Right atrium auricular region (tissue), 2 donors: ENCODE data around the gene SLC8A3. TPM values are rescaled to one million over a fixed set of nuclear protein-coding genes. Genes with fewer than 3 reads are reported as not detected.

ENCODE experiments used
- DNase-seq: peaks from one replicate; pipeline ENCODE4 v3.0.0-alpha.2; 2019; ENCODE audit warnings: low spot score
- H3K27ac ChIP-seq, 2 donors: fragments of 200-600 bp; sonication (generic); 1 replicate in 1 of 2; 2 replicates in 1 of 2; pipeline ENCODE4 v1.5.1; 2016 to 2019
- H3K27me3 ChIP-seq, 2 donors: fragments of 200-600 bp; sonication (generic); one replicate each; pipeline versions ENCODE4 v1.5.1 to v1.6.0; 2017 to 2019
- H3K36me3 ChIP-seq: fragments of 200-600 bp; sonication (generic); one replicate; pipeline ENCODE4 v1.5.1; 2016
- H3K4me1 ChIP-seq, 2 donors: fragments of 200-600 bp; sonication (generic); one replicate each; pipeline versions ENCODE4 v1.5.1 to v1.6.0; 2017 to 2019
- H3K4me3 ChIP-seq, 2 donors: fragments of 200-600 bp; sonication (generic); 1 replicate in 1 of 2; 2 replicates in 1 of 2; pipeline ENCODE4 v1.5.1; 2017 to 2019; ENCODE audit warnings: mild to moderate bottlenecking in 1 of 2, moderate library complexity in 1 of 2
- H3K9me3 ChIP-seq, 2 donors: fragments of 200-600 bp; sonication (generic); one replicate each; pipeline ENCODE4 v1.5.1; 2019
- total RNA-seq, 2 donors: library from RNA; depleted of rRNA; stranded (reverse); fragments of >200 nt; gene quantifications; one replicate each; pipeline ENCODE4 v1.1.0, GENCODE V29; 2016
- TF ChIP-seq, protein P1 (sequence below), 2 donors: fragments of 200-600 bp; sonication (generic); IDR thresholded peaks; one replicate each; pipeline ENCODE4 v1.5.1; 2019; ENCODE audit warnings: antibody characterized with exemption in 2 of 2

Gene SLC8A3
- total RNA-seq, 2 donors from 2014 or later: 1.3 to 1.4 TPM

DNA sequence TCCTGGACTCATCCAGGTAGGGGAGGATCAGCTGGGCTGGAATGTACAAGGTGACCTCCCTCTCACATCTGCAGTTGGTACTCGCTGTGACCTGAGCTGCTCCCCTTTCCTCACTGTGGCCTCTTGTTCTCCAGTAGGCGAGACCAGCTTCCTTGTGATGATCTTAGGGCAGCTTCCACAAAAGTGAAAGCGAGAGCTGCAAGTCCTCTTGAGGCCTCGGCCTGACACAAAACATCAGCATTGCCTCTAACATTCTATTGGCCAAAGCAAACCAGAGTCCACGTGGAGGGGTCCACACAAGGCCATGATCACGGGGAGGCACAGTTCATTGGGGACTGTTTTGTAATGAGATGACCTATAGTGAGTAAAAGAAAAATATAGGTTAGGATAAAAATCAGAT is 182.1 kb downstream of the SLC8A3 start:
- no peak for DNase-seq
- no peaks in the 10 kb centered on the region for H3K27me3 ChIP-seq
- no peaks in the 10 kb centered on the region for H3K9me3 ChIP-seq
- no peak overlapping the region for H3K4me3 ChIP-seq
- no peaks in the 10 kb centered on the region for H3K4me1 ChIP-seq
- H3K27ac ChIP-seq: no peak overlapping the region
- no peaks in the 10 kb centered on the region for H3K36me3 ChIP-seq
- TF ChIP-seq, protein P1, sequence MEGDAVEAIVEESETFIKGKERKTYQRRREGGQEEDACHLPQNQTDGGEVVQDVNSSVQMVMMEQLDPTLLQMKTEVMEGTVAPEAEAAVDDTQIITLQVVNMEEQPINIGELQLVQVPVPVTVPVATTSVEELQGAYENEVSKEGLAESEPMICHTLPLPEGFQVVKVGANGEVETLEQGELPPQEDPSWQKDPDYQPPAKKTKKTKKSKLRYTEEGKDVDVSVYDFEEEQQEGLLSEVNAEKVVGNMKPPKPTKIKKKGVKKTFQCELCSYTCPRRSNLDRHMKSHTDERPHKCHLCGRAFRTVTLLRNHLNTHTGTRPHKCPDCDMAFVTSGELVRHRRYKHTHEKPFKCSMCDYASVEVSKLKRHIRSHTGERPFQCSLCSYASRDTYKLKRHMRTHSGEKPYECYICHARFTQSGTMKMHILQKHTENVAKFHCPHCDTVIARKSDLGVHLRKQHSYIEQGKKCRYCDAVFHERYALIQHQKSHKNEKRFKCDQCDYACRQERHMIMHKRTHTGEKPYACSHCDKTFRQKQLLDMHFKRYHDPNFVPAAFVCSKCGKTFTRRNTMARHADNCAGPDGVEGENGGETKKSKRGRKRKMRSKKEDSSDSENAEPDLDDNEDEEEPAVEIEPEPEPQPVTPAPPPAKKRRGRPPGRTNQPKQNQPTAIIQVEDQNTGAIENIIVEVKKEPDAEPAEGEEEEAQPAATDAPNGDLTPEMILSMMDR (IDR thresholded peaks at IDR 0.05): no peak

DNA sequence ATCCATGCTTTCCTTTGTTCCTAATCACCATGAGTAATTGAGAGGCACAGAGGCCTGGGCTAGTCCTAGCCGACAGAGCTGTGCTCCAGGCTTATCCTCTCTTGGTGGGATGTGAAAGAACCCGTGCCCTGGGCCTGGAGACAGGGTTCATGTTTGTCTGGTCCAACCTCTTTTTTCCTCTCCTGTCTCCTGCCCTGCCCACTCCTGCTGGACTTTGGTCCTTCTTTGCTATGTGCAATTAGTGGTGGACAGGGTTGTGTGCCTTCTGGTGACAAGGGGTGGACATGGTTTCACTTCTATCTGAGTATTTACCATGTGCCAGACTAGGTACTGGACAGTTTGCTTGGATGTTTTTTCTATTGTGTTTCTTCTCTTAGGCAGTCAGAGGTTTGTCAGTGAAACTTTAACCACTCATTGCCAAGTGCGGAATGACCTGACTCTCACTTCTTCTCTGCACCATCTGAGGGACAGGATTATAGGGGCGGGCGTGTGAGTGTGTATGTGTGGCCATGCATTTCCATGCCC is 183.4 kb downstream of the SLC8A3 start:
- Histone ChIP-seq H3K9me3 (no peaks in the 10 kb centered on the region), H3K27me3 (no peaks in the 10 kb centered on the region)
- no peak for DNase-seq

DNA sequence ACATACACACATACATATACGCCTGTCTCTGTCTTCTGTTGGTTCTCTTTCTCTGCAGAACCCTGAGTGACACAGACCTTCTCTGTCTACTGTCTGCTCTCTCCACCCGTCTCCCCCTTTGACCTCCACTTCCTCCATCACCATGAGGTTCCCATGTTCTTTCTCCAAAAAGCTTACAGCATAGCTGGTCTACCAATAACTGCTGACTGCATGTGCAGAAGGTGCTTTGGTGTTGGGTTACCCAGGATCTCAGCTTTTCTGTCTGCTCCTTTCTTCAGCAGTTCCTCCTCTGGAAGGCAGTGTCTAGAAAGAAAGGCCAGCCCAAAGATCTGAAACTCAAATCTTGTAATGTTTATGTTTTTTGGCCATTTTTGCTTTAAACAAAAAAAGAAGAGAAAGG is 184.0 kb downstream of the SLC8A3 start:
- no peaks in the 10 kb centered on the region for H3K4me1 ChIP-seq
- TF ChIP-seq, protein P1 (IDR thresholded peaks at IDR 0.05): no peak
- DNase-seq: no peak
- no peaks in the 10 kb centered on the region for H3K9me3 ChIP-seq
- no peak overlapping the region for H3K27ac ChIP-seq
- no peaks in the 10 kb centered on the region for H3K27me3 ChIP-seq
- no peak overlapping the region for H3K4me3 ChIP-seq
- H3K36me3 ChIP-seq: no peaks in the 10 kb centered on the region

More for the DNA sequence above, 183.4 kb downstream of the SLC8A3 start:
- no peaks in the 10 kb centered on the region for H3K36me3 ChIP-seq
- H3K4me1 ChIP-seq: no peaks in the 10 kb centered on the region
- no peak overlapping the region for H3K4me3 ChIP-seq
- TF ChIP-seq, protein P1 (IDR thresholded peaks at IDR 0.05): no peak
- no peak overlapping the region for H3K27ac ChIP-seq

DNA sequence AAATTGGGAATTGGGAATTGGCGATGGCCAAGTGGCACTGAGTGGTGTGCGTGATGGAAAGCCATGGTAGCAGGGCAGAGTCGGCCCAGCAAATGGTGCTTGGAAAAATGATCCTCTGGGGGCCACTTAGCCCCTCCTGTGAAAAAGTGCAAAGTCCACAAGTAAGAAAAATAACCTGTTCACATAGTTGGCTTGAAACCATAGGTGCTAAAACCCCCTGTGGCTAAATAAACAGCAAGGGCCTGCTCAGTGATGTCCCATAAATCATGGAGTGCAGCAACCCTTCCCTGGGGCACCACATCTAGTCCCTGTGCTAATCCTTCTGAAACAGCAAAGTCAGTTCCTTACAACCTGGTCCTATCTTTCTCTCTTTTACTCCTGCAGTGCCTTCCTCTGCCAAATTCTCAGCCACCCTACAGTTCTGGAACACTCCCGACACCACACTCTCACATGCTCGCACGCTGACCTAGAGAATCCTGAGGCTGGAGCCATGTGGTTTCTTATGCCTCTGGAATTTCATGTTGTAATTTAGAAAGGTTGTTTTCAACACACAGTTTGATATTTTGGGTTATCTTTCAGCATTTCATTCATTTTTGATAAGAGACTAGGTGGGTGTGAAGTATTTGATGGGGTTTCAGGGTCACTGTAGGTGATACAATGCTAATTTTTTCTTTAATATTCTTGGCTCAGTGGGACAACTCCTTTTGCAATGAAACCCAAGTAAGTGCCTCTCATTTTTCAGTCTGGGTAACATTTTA is 186.0 kb downstream of the SLC8A3 start:
- Histone ChIP-seq H3K4me1 (no peaks in the 10 kb centered on the region), H3K9me3 (no peaks in the 10 kb centered on the region), H3K36me3 (no peaks in the 10 kb centered on the region), H3K27me3 (no peaks in the 10 kb centered on the region), H3K4me3 (no peak overlapping the region), H3K27ac (no peak overlapping the region)
- TF ChIP-seq, protein P1 (IDR thresholded peaks at IDR 0.05): no peak
- DNase-seq: no peak

DNA sequence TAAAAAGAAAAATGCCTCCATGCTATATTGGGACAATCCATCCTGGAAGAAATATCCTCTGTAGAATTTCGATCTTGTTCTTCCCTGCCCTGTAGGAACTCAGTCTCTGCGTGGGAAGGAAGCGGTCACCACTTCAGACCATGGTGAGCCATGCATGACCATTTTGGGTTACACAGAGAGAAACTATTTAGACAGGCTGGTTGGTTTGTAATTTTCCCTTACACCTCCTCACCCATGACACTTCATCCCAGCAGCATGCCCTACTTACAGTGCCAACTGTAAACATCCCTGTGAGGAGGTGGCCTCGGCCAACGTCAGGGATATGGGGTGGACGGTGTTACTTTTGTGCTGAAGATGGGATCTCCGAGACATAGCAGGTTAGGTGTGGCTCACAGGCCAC is 188.2 kb downstream of the SLC8A3 start:
- H3K27ac ChIP-seq: no peak overlapping the region
- H3K4me1 ChIP-seq: no peaks in the 10 kb centered on the region
- no peaks in the 10 kb centered on the region for H3K27me3 ChIP-seq
- no peaks in the 10 kb centered on the region for H3K36me3 ChIP-seq
- no peak overlapping the region for H3K4me3 ChIP-seq
- no peaks in the 10 kb centered on the region for H3K9me3 ChIP-seq
- no peak for DNase-seq
- TF ChIP-seq, protein P1 (IDR thresholded peaks at IDR 0.05): no peak
